Measurements from ENCODE around the gene MXD4.

Gene MXD4

GRCh38 chr4:2303121-2303685, 41.3 kb upstream of the MXD4 start:
- H3K4me3 ChIP-seq (ENCODE audit: low read depth, low read length) = no peak overlapping the region
- TF ChIP-seq CTCF (conservative IDR thresholded peaks at IDR 0.05; ENCODE audit: low read depth, low read length) = no peak
- no peak for DNase-seq (ENCODE audit: low read depth)

GRCh38 chr4:2302387-2303119, 40.6 kb upstream of the MXD4 start:
- no peak for DNase-seq (ENCODE audit: low read depth)
- H3K4me3 ChIP-seq (ENCODE audit: low read depth, low read length) = no peak overlapping the region
- no peak for TF ChIP-seq CTCF (conservative IDR thresholded peaks at IDR 0.05; ENCODE audit: low read depth, low read length)

- no peak for DNase-seq (ENCODE audit: low read depth)
- no peak for TF ChIP-seq CTCF (conservative IDR thresholded peaks at IDR 0.05; ENCODE audit: low read depth, low read length)
- no peak overlapping the region for H3K4me3 ChIP-seq (ENCODE audit: low read depth, low read length)
These were observed 39.9 kb upstream of the MXD4 start for GRCh38 chr4:2301806-2302205.

- no peak overlapping the region for H3K4me3 ChIP-seq (ENCODE audit: low read depth, low read length)
- no peak for DNase-seq (ENCODE audit: low read depth)
- no peak for TF ChIP-seq CTCF (conservative IDR thresholded peaks at IDR 0.05; ENCODE audit: low read depth, low read length)
These were observed 39.3 kb upstream of the MXD4 start for GRCh38 chr4:2301225-2301642.

- H3K4me3 ChIP-seq (ENCODE audit: low read depth, low read length) = no peak overlapping the region
- no peak for TF ChIP-seq CTCF (conservative IDR thresholded peaks at IDR 0.05; ENCODE audit: low read depth, low read length)
- DNase-seq (ENCODE audit: low read depth) = no peak
These were observed 38.7 kb upstream of the MXD4 start for GRCh38 chr4:2300431-2301224.

GRCh38 chr4:2299794-2300193, 37.9 kb upstream of the MXD4 start:
- H3K4me3 ChIP-seq (ENCODE audit: low read depth, low read length) = no peak overlapping the region
- TF ChIP-seq CTCF (conservative IDR thresholded peaks at IDR 0.05; ENCODE audit: low read depth, low read length) = no peak
- no peak for DNase-seq (ENCODE audit: low read depth)
